H1 (cell line): Measurements from ENCODE around the gene COL25A1. TPM values are rescaled to one million over a fixed set of nuclear protein-coding genes. Genes with fewer than 3 reads are reported as not detected.
A peak's percentile ranks its signal among the peaks of the same experiment; 100 is the strongest.

Source experiments
- CTCF ChIA-PET: fragments of 300-600 bp; sonication (Branson Sonifier 250); formaldehyde crosslinking; loops from one replicate; lab custom pipeline; 2021; ENCODE audit not compliant: partially characterized antibody; lab: Charles Lee
- POLR2A ChIA-PET: fragments of 300-600 bp; sonication (Branson Sonifier 250); formaldehyde crosslinking; loops from one replicate; lab custom pipeline; 2021; ENCODE audit warnings: inconsistent platforms; ENCODE audit not compliant: partially characterized antibody; lab: Charles Lee
- DNase-seq, 2 experiments: peaks; one replicate each; pipeline versions ENCODE4 v3.0.0 to v3.0.0-alpha.2; 2010 to 2022; ENCODE audit warnings: low spot score in 2 of 2, low read depth in 1 of 2, mixed read lengths in 1 of 2
- FAIRE-seq: peaks from 2 replicates; lab custom pipeline; 2011; peaks lifted over from hg19 to GRCh38; lab: Jason Lieb, UNC
- H2AFZ ChIP-seq: 2 replicates; pipeline ENCODE4 v1.8.1; 2012; ENCODE audit warnings: low read length, inconsistent platforms
- H2AK5ac ChIP-seq: 2 replicates; pipeline ENCODE4 v1.6.1; 2013; ENCODE audit warnings: low read depth, low read length
- H2BK120ac ChIP-seq: replicated peaks from 2 replicates; pipeline ENCODE3; 2013; ENCODE audit warnings: low read depth, low read length, inconsistent platforms
- H2BK12ac ChIP-seq: 2 replicates; pipeline ENCODE4 v1.6.1; 2013; ENCODE audit warnings: low read depth, low read length
- H2BK15ac ChIP-seq: 2 replicates; pipeline ENCODE4 v1.6.1; 2013; ENCODE audit warnings: low read length
- H2BK20ac ChIP-seq: 2 replicates; pipeline ENCODE4 v1.6.1; 2013; ENCODE audit warnings: low read length
- H2BK5ac ChIP-seq: 2 replicates; pipeline ENCODE4 v1.6.1; 2013; ENCODE audit warnings: low read depth, low read length
- H3K14ac ChIP-seq: 2 replicates; pipeline ENCODE4 v1.6.1; 2013; ENCODE audit warnings: inconsistent platforms; ENCODE audit not compliant: insufficient read length
- H3K18ac ChIP-seq: 2 replicates; pipeline ENCODE4 v1.6.1; 2013; ENCODE audit warnings: low read length; ENCODE audit errors: extremely low read depth
- H3K23ac ChIP-seq: 2 replicates; pipeline ENCODE4 v1.6.1; 2013; ENCODE audit warnings: inconsistent platforms; ENCODE audit not compliant: insufficient read length
- H3K23me2 ChIP-seq: 2 replicates; pipeline ENCODE4 v1.6.1; 2013; ENCODE audit warnings: low read depth, low read length
- H3K27ac ChIP-seq: 2 replicates; pipeline ENCODE4 v1.6.1; 2011; ENCODE audit warnings: low read depth, low read length, inconsistent platforms
- H3K27me3 ChIP-seq, 4 experiments: replicated peaks in 1 of 4; 1 replicate in 1 of 4; 2 replicates in 3 of 4; pipeline versions ENCODE4 v1.6.1 to v1.8.1; 2011 to 2013; ENCODE audit warnings: low read length in 3 of 4, mild to moderate bottlenecking in 3 of 4, inconsistent platforms in 2 of 4, mixed read lengths in 2 of 4, moderate library complexity in 1 of 4; ENCODE audit not compliant: control insufficient read depth in 3 of 4, insufficient read depth in 3 of 4; ENCODE audit errors: extremely low read depth in 1 of 4
- H3K36me3 ChIP-seq, 4 experiments: 2 replicates each; pipeline versions ENCODE4 v1.6.1 to v1.8.1; 2011 to 2013; ENCODE audit warnings: mild to moderate bottlenecking in 4 of 4, low read length in 3 of 4, moderate library complexity in 2 of 4, control low read depth in 1 of 4, inconsistent platforms in 1 of 4; ENCODE audit not compliant: insufficient read depth in 4 of 4, control insufficient read depth in 2 of 4
- H3K4ac ChIP-seq: replicated peaks from 2 replicates; pipeline ENCODE3; 2013; ENCODE audit warnings: low read length, low read depth, mixed read lengths, inconsistent platforms; ENCODE audit not compliant: insufficient read length
- H3K4me1 ChIP-seq, 4 experiments: replicated peaks in 1 of 4; 1 replicate in 1 of 4; 2 replicates in 3 of 4; pipeline versions ENCODE4 v1.6.1 to v1.8.1; 2011 to 2013; ENCODE audit warnings: low read length in 3 of 4, inconsistent platforms in 2 of 4, mixed read lengths in 1 of 4; ENCODE audit not compliant: insufficient read depth in 4 of 4, control insufficient read depth in 3 of 4
- H3K4me2 ChIP-seq, 2 experiments: 2 replicates each; pipeline versions ENCODE4 v1.6.1 to v1.8.1; 2011 to 2013; ENCODE audit warnings: low read depth in 2 of 2, low read length in 2 of 2, control low read depth in 1 of 2, inconsistent platforms in 1 of 2, mild to moderate bottlenecking in 1 of 2; ENCODE audit not compliant: insufficient read depth in 1 of 2
- H3K4me3 ChIP-seq, 4 experiments: fragments of 200-600, 300-600 bp in 1 of 4; sonication (generic), shearing (Covaris generic), sonication (Bioruptor Twin) in 1 of 4; 2 replicates each; pipeline versions ENCODE4 v1.5.1 to v1.8.1; 2011 to 2016; ENCODE audit warnings: low read length in 4 of 4, low read depth in 3 of 4, control low read depth in 2 of 4, inconsistent platforms in 2 of 4, mild to moderate bottlenecking in 2 of 4, mixed read lengths in 1 of 4, moderate library complexity in 1 of 4; ENCODE audit not compliant: insufficient read depth in 2 of 4; ENCODE audit errors: extremely low read depth in 1 of 4
- H3K56ac ChIP-seq: replicated peaks from 2 replicates; pipeline ENCODE3; 2013; ENCODE audit warnings: low read depth, mild to moderate bottlenecking, mixed read lengths, low read length, inconsistent platforms; ENCODE audit not compliant: insufficient read length
- H3K79me1 ChIP-seq: 2 replicates; pipeline ENCODE4 v1.6.1; 2013; ENCODE audit warnings: low read depth, low read length, control low read depth
- H3K79me2 ChIP-seq, 2 experiments: 2 replicates each; pipeline versions ENCODE4 v1.6.1 to v1.8.1; 2012 to 2013; ENCODE audit warnings: low read length in 2 of 2, mild to moderate bottlenecking in 2 of 2, inconsistent platforms in 1 of 2; ENCODE audit not compliant: insufficient read depth in 2 of 2, control insufficient read depth in 1 of 2
- H3K9ac ChIP-seq, 4 experiments: replicated peaks in 1 of 4; 1 replicate in 1 of 4; 2 replicates in 3 of 4; pipeline versions ENCODE4 v1.6.1 to v1.8.1; 2011 to 2013; ENCODE audit warnings: low read depth in 3 of 4, low read length in 3 of 4, control low read depth in 2 of 4, mild to moderate bottlenecking in 2 of 4, moderate library complexity in 2 of 4, inconsistent platforms in 1 of 4; ENCODE audit errors: extremely low read depth in 1 of 4
- H3K9me3 ChIP-seq, 2 experiments: 2 replicates each; pipeline versions ENCODE4 v1.6.1 to v1.8.1; 2012 to 2013; ENCODE audit warnings: mild to moderate bottlenecking in 2 of 2, moderate library complexity in 2 of 2, control low read depth in 1 of 2, inconsistent platforms in 1 of 2, low read depth in 1 of 2, low read length in 1 of 2, mixed read lengths in 1 of 2; ENCODE audit not compliant: insufficient read depth in 2 of 2
- H4K20me1 ChIP-seq, 2 experiments: replicated peaks in 1 of 2; 2 replicates each; pipeline versions ENCODE3 to v1.8.1; 2011 to 2013; ENCODE audit warnings: inconsistent platforms in 2 of 2, low read length in 2 of 2, mild to moderate bottlenecking in 1 of 2; ENCODE audit not compliant: insufficient read depth in 2 of 2, control insufficient read depth in 1 of 2
- H4K5ac ChIP-seq: 2 replicates; pipeline ENCODE4 v1.6.1; 2013; ENCODE audit warnings: low read length, low read depth, mixed read lengths, inconsistent platforms; ENCODE audit not compliant: insufficient read length
- H4K8ac ChIP-seq: 2 replicates; pipeline ENCODE4 v1.8.0; 2013; ENCODE audit warnings: mild to moderate bottlenecking, moderate library complexity, low read length, inconsistent platforms; ENCODE audit not compliant: insufficient read depth; ENCODE audit errors: extremely low read depth
- H4K91ac ChIP-seq: replicated peaks from 2 replicates; pipeline ENCODE3; 2013; ENCODE audit warnings: low read length, mixed read lengths, inconsistent platforms; ENCODE audit not compliant: insufficient read length
- BCL11A ChIP-seq, 2 experiments: IDR thresholded peaks; one replicate each; pipeline ENCODE4 v1.6.1; 2011; ENCODE audit warnings: low read depth in 2 of 2, low read length in 2 of 2, mild to moderate bottlenecking in 2 of 2
- CEBPB ChIP-seq: IDR thresholded peaks from 2 replicates; pipeline ENCODE4 v1.6.1; 2012; ENCODE audit warnings: low read depth, low read length
- CTCF ChIP-seq, 3 experiments: IDR thresholded peaks; 1 replicate in 2 of 3; 2 replicates in 1 of 3; pipeline versions ENCODE4 v1.5.1 to v1.6.1; 2011; ENCODE audit warnings: low read length in 3 of 3, mild to moderate bottlenecking in 3 of 3, inconsistent platforms in 2 of 3, low read depth in 1 of 3, moderate library complexity in 1 of 3; ENCODE audit not compliant: insufficient read depth in 1 of 3; ENCODE audit errors: control extremely low read depth in 1 of 3
- EZH2 ChIP-seq: fragments of 200-600 bp; sonication (generic); IDR thresholded peaks from 2 replicates; pipeline ENCODE4 v1.7.1; 2012; ENCODE audit warnings: low read depth, mild to moderate bottlenecking, moderate library complexity, low read length, inconsistent platforms; ENCODE audit not compliant: severe bottlenecking
- GABPA ChIP-seq: IDR thresholded peaks from 2 replicates; pipeline ENCODE4 v1.6.1; 2011; ENCODE audit warnings: mild to moderate bottlenecking, low read length, moderate library complexity, borderline replicate concordance; ENCODE audit not compliant: insufficient read depth
- RFX5 ChIP-seq: IDR thresholded peaks from 2 replicates; pipeline ENCODE4 v1.6.1; 2011; ENCODE audit warnings: low read depth, low read length, improper control_type of control experiment, borderline replicate concordance
- SIN3A ChIP-seq, 2 experiments: IDR thresholded peaks in 1 of 2; conservative IDR thresholded peaks in 1 of 2; 2 replicates each; pipeline ENCODE4 v1.6.1; 2011 to 2012; ENCODE audit warnings: low read length in 2 of 2, improper control_type of control experiment in 1 of 2, low read depth in 1 of 2, mild to moderate bottlenecking in 1 of 2
- SIRT6 ChIP-seq: IDR thresholded peaks from one replicate; pipeline ENCODE4 v1.7.1; 2012; ENCODE audit warnings: low read length, inconsistent platforms
- TEAD4 ChIP-seq: IDR thresholded peaks from 2 replicates; pipeline ENCODE4 v1.6.1; 2012; ENCODE audit warnings: low read depth, low read length, inconsistent platforms, mixed read lengths
- WGBS, 2 experiments: shearing (Covaris generic) in 1 of 2; methylation state at CpG; one replicate each; pipeline versions ENCODE4 v1.1.6 to v1.1.7; 2013 to 2015; ENCODE audit warnings: low lambda C conversion rate in 2 of 2, mixed read lengths in 2 of 2, inconsistent platforms in 1 of 2, low coverage in 1 of 2, missing lambda C conversion rate in 1 of 2; ENCODE audit not compliant: insufficient replicate concordance in 2 of 2, insufficient coverage in 1 of 2, insufficient read length in 1 of 2; ENCODE audit errors: extremely low coverage in 1 of 2, missing lambda C conversion rate in 1 of 2; 5-methylcytosine and 5-hydroxymethylcytosine counted together
- polyA plus RNA-seq, 7 experiments: library from polyadenylated mRNA; depleted of rRNA in 3 of 7; stranded (reverse) in 5 of 7; unstranded in 2 of 7; fragments of >200 nt in 5 of 7; fragments of 200-250 nt in 2 of 7; gene quantifications; 1 replicate in 5 of 7; 2 replicates in 1 of 7; 4 replicates in 1 of 7; pipeline versions ENCODE4 v1.2.1 to v1.2.3, GENCODE V29; 2011 to 2013; ENCODE audit warnings: missing spikeins in 2 of 7, mixed read lengths in 2 of 7
- total RNA-seq: library from RNA; stranded (reverse); fragmentation: NEBNext Ultra II Directional; extraction: Animal tissue kit (Norgen Biotek cat#: 25700); gene quantifications from 2 replicates; pipeline ENCODE4 v1.2.1, GENCODE V29; 2021
- TF ChIP-seq, protein P1 (sequence below): IDR thresholded peaks from 2 replicates; pipeline ENCODE4 v1.6.1; 2012; ENCODE audit warnings: low read length, inconsistent platforms

COL25A1 gene
- total and polyA plus RNA-seq, 2 of the 8 experiments (the other 6 are each of a cell fraction or from before 2014, with no cell fraction given) = 1.1 to 8.3 TPM

- Histone ChIP-seq H2BK20ac (no peak overlapping the region), H3K23me2 (no peaks in the 10 kb centered on the region), H3K27me3 (no peaks in the 10 kb centered on the region), H3K56ac (no peak overlapping the region), H3K36me3 (no peaks in the 10 kb centered on the region), H2BK12ac (no peak overlapping the region), H3K9ac (no peak overlapping the region), H3K14ac (no peak overlapping the region), H3K4me2 (no peak overlapping the region), H2AFZ (0 out of 2 replicates have a peak overlapping the region, but pooled peaks have one; percentile 32), H3K4me1 (no peaks in the 10 kb centered on the region), H3K23ac (no peak overlapping the region), H4K20me1 (no peaks in the 10 kb centered on the region), H3K79me1 (no peaks in the 10 kb centered on the region), H3K18ac (no peak overlapping the region), H4K8ac (no peak overlapping the region), H3K4me3 (no peak overlapping the region), H2BK5ac (no peak overlapping the region), H3K9me3 (no peaks in the 10 kb centered on the region), H3K79me2 (no peaks in the 10 kb centered on the region), H4K91ac (no peak overlapping the region), H3K4ac (no peak overlapping the region), H2BK120ac (no peak overlapping the region), H2BK15ac (no peak overlapping the region), H4K5ac (no peak overlapping the region), H3K27ac (no peak overlapping the region), H2AK5ac (no peak overlapping the region)
- DNase-seq (peak in 1 of 2 experiments; percentile 17), FAIRE-seq (no peak)
- CTCF ChIA-PET = interaction anchor here (0.8 to 1.0 kb wide), 2 partner anchors 92 to 531 kb away, joined by 3 read pairs; no protein-coding TSS in a partner anchor
- WGBS, 2 experiments = 97% methylated on average over 2 of the region's 2 CpGs; no CpG with 5 or more reads in 1 of the 2 experiments
- POLR2A ChIA-PET = no interaction called here
- TF ChIP-seq SIRT6 (no peak), EZH2 (no peak), BCL11A (IDR thresholded peaks at IDR 0.05; ENCODE audit: low read depth in 2 of 2, low read length in 2 of 2) (no peak), GABPA (no peak), SIN3A (conservative IDR thresholded peaks at IDR 0.05 in 1 of 2, IDR thresholded peaks at IDR 0.05 in 1 of 2; ENCODE audit: low read depth in 1 of 2, low read length in 2 of 2) (no peak), CTCF (IDR thresholded peaks at IDR 0.05; ENCODE audit: control extremely low read depth in 1 of 3, insufficient read depth in 1 of 3, low read depth in 1 of 3, low read length in 3 of 3) (no peak), RFX5 (no peak), TEAD4 (no peak), CEBPB (no peak)
- TF ChIP-seq, protein P1, sequence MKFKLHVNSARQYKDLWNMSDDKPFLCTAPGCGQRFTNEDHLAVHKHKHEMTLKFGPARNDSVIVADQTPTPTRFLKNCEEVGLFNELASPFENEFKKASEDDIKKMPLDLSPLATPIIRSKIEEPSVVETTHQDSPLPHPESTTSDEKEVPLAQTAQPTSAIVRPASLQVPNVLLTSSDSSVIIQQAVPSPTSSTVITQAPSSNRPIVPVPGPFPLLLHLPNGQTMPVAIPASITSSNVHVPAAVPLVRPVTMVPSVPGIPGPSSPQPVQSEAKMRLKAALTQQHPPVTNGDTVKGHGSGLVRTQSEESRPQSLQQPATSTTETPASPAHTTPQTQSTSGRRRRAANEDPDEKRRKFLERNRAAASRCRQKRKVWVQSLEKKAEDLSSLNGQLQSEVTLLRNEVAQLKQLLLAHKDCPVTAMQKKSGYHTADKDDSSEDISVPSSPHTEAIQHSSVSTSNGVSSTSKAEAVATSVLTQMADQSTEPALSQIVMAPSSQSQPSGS = no peak
Observed at GRCh38 chr4:108777388-108777787, 525.1 kb downstream of the COL25A1 start.
